Neural cell (in vitro differentiated cells): ENCODE measurements around the gene NELL1. TPM values are rescaled to one million over a fixed set of nuclear protein-coding genes. Genes with fewer than 3 reads are reported as not detected.

Experiments
- polyA plus RNA-seq: library from polyadenylated mRNA; depleted of rRNA; stranded (reverse); fragments of >200 nt; gene quantifications from 2 replicates; pipeline ENCODE4 v1.2.3, GENCODE V29; 2014
- small RNA-seq, 3 experiments: library from RNA; depleted of rRNA; stranded (forward); fragments of <200 nt; gene quantifications; one replicate each; pipeline ENCODE3, GENCODE V24; 2012

NELL1 gene
- polyA plus RNA-seq, 1 donor from 2014 or later, result 70.4 TPM

Small RNAs within 50 kb of the gene (small RNA-seq; reads per million reads assigned to genes)
- 8.6 to 10.4 (median 9.1) reads per million in 3 experiments for gene RNA5SP336
- gene RNA5SP337, result 0 to 0.41 (median 0.03) reads per million in 3 experiments

Other genes with a start within 250 kb of the NELL1 start
- not detected in 2 replicates for gene SLC6A5, start 70.0 kb upstream of the NELL1 start, polyA plus RNA-seq